ENCODE data around the gene COQ7. TPM values are rescaled to one million over a fixed set of nuclear protein-coding genes. Genes with fewer than 3 reads are reported as not detected.

Gene COQ7
- total RNA-seq, 1 donor from 2014 or later, result 29.7 TPM

DNA sequence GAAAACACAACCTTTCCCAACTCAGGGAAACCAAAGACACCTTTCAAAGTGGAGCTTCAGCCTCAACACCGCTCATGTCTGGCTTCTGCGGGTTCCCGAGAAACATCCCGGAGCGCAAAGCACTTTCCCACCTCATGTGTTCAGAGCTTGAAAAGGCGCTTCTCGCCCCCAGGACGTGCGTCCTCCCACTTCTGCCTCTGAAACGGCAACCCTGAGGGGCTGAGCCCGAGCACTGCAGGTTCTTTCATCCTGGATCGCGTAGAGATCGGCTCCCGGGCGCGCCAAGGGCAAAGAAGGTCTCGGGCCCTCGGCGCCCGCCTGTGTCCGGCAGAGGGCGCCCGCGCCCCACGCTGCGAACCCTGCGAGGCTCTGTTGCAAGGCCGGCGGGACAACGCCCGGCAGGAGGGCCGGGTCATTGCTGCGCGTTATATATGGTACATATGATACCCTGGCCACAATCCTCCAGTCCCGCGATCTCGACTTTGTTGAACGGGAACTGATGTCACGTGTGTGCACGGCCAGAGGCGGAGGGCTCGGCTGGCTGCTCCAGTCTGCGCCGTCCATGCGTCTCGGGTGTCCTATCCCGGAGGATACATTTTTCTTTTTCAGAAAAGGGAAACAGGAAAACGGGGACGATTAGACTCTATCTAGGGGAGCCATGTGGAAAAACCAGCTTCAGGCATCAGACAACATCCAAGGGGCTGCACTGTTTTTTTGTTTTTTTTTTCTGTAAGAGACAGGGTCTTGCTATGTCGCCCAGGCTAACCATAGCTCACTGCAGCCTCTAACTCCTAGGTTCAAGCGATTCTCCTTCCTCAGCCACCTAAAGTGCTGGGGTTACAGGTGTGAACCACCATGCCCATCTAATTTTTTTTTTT, 19.1 kb downstream of the COQ7 start:
- DNase-seq (ENCODE audit: low spot score), result peak; percentile 85

DNA sequence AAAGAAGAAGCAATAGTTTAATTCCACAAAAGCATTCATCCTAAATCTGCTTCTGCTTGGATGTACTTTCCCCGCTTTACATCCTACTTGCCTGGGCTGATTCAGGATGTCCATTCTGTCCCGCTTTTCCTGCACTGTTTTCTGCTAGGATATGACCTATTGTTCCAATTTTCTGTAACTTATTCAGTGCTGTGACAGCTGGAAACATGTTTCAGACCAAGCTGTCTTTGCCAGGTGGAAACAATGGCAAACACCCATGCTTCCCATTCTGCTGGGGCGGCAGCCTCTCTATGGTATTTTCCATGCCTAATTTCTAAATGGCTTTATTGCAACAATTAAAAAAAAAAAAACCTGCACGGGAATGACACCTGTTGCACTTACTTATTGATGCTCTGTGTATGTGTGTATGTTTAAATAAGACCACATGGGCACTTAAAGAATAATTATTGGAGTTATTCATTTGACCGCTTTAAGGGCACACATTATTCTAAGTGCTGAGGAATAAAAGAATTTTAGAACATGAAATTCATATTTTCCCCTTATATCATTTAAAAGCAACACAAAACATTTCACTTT, 21.0 kb downstream of the COQ7 start:
- no peak for DNase-seq (ENCODE audit: low spot score)

DNA sequence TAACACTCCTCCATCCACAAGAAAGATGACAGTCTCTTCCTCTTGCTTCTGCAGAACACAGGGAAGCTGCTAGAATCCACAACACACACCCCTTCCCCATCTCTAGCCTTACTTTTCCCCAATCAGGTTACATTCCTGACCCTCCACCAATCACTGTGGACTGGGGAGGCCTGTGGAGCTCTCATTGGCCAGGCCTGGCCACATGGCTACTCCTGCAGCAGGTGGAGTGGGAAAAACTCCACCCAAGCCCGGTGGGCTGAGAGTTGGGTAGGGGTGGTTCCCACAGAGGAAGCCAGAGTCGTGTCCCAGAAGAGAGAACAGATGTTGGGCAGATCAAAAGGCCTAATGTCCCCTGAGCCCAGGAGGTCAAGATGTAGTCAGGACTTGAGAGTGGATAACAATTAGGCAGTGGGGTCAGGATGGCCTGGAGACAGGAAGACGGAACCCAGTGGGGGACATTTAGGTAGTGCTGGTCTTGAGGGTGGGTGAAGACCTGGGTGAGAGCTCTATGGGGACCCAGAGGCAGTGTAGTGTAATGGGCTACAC, 22.1 kb downstream of the COQ7 start:
- DNase-seq (ENCODE audit: low spot score), result no peak

DNA sequence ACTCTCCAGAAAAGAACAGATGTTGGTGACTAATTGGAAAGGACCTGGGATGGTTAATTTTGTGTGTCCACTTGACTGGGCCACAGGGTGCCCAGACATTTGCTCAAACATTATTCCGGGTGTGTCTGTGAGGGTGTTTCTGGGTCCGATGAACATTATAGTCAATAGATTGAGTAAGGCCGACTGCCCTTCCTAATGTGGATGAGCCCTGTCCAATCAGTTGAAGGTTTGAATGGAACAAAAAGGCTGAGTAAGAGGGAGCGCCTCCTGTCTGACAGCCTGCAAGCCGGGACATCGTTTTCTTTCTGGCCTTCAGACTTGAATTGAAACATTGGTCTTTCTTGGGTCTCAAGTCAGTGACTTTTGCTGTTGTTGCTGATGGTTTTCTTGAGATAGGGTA, 23.5 kb downstream of the COQ7 start:
- DNase-seq (ENCODE audit: low spot score), result no peak

DNA sequence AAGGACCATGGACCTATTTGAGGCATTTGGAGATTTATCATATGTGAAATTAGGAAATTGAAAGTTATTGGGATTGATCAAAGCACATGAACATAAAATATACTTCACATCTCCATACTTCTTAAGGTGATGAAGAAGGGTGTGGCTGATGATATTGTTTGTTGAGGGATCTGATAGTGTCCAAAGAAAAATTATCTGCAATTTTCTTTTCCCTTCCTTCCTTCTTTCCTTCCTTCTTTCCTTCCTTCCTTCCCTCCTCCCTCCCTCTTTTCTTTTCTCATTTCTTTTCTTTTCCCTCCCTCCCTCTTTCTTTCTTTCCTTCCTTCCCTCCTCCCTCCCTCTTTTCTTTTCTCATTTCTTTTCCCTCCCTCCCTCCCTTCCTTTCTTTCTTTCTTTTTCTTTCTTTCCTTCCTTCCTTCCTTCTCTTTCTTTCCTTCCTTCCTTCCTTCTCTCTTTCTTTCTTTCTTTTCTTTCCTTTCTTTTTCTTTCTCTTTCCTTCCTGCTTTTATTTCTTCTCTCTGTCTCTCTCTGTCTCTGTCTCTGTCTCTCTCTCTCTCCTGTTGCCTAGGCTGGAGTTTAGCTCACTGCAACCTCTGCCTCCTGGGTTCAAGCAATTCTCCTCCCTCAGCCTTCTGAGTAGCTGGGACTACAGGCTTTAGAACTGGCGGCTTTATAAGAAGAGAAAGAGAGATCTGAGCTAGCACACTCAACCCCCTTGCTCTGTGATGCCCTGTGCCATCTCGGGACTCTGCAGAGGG, 25.4 kb downstream of the COQ7 start:
- no peak for DNase-seq (ENCODE audit: low spot score)

DNA sequence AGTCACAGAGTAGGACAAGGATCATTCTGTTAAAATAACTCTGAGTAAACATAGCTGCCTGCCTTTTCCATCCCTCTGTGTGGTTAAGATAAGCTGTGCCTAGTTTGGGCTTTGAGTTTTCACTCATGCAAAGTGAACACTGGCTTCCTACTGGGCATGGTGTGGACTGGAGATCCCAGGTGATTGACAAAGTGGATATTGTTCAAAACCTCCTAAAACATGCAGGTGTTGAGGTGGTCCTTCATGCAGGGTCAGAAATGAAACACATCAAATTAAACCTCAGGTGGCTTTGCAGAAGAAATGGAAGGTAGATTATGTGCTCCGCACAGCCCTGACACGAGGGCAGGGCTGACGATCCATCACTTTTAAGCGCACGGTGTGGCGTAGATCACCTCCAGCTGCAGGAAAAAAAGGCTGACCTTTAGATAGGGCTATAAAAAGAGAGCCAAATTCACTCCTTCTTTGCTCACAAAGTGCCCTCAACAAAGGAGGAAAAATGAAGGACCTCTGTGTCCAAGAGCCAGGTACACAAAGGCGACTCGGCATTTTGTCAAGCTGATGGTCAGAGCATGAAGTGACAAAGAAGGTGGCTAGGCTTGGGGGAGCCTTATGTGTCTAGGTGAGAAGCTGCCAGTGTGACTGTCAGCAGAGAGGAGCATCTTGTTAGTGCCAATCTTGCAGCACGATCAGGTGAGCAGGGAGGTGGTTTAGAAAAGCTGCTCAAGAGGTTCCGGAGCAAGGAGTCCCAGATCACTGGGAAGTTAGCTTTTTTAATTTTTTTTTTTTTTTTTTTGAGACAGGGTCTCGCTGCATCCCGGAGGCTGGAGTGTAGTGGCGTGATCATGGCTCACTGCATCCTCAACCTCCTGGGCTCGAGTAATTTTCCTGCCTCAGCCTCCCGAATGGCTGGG, 26.5 kb downstream of the COQ7 start:
- no peak for DNase-seq (ENCODE audit: low spot score)

DNA sequence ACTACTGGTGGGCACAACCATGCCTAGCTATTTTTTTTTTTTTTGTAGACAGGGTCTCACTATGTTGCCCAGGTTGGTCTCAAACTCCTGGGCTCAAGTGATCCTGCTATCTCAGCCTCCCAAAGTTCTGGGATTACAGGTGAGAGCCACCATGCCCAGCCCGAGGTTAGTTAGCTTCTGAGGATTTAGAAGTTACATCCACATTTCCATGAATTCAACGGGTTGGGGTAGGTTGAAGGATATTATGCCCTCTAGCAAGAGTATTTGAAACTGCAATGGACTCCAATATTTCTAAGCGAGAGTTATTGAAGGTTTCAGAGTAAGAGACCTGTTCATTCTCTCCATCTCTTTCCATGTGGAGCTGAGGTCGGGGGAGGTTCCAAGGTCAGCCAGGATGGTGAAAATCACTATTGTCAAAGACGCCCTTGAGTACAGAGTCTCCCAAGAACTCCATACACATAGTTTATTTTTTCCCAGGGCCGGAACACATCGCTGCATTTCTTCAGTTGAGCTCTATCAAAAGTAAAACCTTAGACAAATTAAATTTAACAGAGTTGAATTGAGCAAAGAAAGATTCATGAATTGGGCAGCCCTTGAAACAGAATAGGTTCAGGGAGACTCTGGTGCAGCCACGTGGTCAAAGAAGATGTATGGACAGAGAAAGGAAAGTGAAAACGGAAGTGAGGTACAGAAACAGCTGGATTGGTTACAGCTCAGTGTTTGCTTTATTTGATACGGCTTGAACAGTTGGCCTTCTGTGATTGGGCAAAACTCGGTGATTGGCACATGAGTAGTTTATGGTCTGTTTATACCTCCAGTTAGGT, 27.3 kb downstream of the COQ7 start:
- DNase-seq (ENCODE audit: low spot score), result no peak

DNA sequence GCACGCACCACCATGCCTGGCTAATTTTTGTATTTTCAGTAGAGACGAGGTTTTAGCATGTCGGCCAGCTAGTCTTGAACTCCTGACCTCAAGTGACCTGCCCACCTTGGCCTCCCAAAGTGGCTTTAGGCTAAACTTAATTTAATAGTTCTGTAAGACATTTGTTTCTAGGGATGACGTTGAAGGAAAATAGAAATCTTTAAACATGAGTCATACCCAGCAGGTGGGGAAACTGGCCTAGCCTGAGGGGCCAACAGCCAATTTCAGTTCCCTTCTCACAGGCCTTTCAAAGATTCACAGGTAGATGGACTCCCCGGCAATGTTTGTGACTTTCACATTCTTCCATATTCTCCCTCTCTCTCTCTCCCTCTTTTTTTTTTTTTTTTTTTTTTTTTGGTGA, 28.2 kb downstream of the COQ7 start:
- DNase-seq (ENCODE audit: low spot score), result no peak

DNA sequence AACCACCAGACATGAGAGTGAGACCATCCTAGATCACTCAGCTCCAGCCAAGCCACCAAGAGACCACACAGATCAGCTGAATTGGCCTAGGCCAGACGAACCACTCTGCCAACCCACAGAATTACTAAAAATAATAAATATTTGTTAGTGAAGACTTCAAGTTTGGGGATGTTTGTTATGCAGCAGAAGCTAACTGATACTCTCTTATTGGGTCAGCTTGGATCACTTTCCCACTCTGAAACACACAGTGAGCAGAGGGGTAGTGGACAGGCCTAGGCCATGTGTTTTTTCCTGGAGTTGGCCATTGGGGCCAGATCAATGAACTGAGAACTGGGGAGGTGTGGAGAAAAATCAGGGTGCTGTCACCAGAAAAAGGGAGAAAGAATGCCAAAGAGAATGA, 30.8 kb downstream of the COQ7 start:
- no peak for DNase-seq (ENCODE audit: low spot score)

DNA sequence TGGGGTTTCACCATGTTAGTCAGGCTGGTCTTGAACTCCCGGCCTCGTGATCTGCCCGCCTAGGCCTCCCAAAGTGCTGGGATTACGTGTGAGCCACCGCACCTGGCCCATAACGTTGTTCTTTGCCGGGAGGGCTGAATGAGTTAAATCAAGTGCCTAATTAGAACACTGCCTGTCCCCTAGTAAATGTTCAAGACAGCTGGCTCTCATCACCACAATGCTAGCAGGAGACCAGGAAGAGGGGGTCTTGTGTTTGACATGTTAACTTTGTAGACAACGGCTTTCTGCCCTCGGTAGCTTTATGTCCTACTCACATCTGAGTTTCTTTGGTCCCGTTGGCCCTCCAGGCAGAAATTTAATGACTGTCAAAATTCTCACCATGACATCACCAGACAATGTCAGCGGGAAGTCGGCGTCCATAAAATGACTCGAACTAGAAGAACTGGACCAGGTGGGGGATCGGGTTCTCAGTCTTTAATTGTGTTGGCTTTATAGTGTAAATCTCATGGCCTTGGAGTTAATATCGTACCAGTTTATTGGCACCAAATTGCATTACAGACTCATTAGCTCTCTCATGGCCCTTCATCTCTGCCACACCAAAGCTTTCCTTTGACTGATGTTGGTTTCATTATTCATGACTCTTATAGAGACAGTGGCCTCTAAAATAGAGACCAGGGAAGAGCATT, 34.9 kb downstream of the COQ7 start:
- DNase-seq (ENCODE audit: low spot score), result no peak

DNA sequence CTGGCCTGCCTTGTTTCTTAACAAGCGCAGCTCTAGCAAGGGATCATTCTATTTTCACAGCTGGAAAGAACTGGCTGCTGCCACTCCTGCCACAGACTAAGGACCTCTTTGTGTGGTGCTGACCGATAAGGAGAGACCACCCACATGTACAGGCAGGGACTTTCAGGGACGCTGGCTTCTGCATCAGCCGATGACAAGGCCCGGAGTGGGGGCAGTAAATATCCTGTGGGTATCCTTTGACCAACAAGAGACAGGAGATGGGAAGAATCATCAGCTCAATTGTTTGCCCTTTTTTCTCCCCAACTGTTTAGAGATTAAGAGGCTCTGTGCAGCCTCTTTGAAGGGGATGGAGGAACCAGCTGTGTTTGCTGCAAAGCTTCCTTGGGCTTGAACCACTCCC, 37.2 kb downstream of the COQ7 start:
- DNase-seq (ENCODE audit: low spot score), result no peak

DNA sequence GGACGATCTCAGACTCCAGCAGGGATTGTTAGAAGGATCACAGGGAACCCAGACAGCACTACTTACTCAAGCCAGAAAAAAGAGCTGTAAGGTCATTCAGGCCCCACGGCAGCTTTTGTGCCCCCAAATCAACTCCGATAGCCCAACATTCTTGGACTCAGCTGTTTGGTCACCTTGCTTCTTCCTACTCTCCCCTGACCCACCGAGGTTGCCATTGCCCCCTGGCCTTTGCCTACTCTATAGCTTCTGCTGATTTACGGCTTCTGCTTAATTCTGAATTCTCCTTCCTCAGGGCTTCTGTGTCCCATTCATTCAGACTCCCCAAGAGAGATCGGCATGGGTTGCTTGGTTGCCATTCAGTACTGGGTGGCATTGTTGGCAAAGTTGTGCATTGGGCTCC, 37.7 kb downstream of the COQ7 start:
- DNase-seq (ENCODE audit: low spot score), result no peak

DNA sequence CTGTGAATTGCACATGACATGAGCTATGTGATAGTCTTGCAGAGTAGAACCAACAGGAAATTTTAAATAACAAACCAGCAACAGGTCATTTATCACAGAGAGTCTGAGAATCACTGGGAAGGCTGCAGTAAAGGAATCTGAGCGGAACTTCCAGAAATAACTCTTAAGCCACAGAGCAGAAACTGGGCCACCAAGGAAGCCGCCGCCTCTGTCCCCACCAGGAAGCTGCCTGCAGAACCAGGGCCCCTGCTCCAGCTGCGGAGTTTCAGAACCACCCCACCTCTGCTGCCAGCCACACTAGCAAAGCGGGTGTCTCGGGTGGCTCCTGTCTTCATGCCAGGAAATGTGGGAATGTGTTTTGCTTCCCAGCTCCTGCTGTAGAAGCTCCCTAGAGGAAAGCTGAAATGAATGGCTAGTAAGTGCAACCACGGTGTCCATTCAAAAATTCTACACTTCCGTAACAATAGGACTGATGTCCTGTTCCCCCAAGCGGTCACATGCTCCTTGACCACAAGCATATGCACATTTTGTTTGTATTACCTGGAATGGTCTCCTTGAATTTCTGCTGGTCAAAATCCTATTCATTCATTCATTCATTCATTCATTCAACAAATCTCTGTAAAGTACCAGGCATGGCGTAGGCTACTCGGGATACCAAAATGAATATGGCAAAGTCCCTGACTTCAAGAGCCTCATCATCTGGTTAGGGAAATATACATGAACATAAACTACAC, 38.6 kb downstream of the COQ7 start:
- no peak for DNase-seq (ENCODE audit: low spot score)

DNA sequence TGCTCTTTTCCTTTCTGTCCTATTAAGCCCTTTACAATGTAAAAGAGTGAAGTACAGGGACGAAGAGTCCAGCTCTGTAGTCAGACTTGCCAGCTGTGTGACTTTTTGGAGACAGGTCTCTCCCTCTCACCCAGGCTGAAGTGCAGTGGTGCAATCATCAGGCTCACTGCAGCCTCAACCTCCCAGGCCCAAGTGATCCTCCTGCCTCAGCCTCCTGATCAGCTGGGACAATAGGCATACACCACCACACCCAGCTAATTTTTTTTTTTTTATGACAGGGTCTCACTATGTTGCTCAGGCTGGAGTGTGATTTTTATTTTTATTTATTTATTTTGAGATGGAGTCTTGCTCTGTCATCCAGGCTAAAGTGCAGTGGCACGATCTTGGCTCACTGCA, 39.2 kb downstream of the COQ7 start:
- no peak for DNase-seq (ENCODE audit: low spot score)

DNA sequence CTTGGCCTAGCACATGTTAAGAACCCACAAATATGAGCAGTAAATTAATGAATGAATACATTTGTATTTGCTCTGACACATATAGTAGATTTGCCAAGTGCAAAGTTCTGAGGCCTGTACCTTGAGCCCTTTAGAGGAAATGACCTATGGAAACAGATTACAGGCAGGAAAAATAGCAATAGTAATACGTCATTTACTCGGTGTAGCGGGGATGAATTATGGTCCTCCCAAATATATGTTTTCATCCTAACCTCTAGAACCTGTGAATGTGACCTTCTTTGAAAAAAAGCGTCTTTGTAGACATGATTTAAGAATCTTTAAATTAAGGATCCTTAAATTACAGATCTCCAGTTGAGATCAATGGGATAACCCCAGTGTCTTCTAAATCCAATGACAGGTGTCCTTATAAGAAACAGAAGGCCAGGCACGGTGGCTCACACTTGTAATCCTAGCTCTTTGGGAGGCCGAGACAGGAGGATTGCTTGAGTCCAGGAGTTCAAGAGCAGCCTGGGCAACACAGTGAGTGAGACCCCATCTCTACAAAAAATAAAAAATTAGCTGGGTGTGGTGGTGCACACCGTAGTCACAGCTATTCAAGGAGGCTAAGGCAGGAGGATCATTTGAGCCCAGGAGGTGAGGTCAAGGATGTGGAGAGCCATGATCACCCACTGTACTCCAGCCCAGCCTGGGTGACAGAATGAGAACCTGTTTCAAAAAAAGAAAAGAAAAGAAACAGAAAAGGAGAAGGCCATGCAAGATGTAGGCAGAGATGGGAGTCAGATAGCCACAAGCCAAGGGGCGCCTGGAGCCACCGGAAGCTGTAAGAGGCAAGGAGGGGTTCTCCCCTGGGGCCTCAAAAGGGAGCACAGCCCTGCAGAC, 41.2 kb downstream of the COQ7 start:
- no peak for DNase-seq (ENCODE audit: low spot score)

DNA sequence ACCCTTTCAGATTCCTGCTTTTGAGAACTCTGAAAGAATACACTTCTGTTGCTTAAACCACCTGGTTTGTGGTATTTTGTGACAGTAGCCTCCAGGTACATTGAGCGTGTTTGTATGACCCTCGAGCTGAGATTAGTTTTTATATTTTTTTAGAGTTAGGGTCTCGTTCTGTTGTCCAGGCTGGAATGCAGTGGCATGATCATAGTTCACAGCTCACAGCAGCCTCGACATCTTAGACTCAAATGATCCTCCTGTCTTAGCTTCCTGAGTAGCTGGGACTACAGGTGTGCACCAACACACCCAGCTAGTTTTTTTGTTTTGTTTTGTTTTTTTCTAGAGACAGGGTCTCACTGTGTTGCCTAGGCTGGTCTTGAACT, 41.9 kb downstream of the COQ7 start:
- no peak for DNase-seq (ENCODE audit: low spot score)

DNA sequence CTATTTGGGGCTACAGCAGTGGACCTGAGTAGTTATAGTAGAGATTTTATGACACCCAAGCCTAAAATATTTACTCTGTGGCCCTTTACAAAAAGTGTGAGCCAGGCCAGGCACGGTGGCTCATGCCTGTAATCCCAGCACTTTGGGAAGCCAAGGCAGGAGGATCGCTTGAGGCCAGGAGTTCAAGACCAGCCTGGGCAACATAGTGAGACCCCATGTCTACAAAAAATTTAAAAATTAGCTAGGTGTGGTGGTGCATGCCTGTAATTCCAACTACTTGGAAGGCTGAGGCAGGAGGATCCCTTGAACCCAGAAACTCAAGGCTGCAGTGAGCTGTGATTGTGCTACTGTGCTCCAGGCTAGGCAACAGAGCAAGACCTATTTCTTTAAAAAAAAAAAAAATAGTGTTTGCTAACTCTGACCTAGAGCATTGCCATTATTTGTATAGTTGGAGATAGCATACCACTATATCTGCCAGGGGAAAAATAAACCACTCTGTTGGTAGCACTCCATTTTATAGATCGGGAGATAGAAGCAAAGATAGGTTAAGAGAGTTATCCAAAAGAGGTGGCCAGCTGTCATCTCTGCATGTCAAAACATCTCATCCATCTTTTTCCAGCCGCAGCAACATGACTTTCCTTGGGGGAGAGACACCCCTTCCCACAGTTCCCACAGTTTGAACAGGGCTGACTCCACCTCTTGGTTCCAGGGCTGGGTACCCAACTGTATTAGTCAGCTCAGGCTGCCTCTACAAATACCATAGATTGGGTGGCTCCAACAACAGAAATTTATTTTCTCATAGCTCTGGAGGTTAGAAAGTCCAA, 43.3 kb downstream of the COQ7 start:
- no peak for DNase-seq (ENCODE audit: low spot score)

DNA sequence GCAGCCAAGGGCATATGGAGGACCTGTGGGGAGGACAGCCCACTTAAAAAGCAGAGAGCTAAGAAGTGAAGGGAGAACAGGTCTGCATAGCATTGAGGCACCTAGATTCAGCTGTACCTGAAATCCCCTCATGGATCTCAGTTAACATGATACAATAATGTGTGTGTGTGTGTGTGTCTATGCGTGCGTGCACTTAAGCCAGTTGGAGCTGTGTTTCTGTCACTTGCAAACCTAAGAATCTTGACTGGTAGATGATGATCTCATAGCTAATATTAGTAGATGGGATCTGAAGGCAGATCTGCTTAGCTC, 44.6 kb downstream of the COQ7 start:
- DNase-seq (ENCODE audit: low spot score), result no peak
